ENCODE results near the gene CLHC1. TPM values are rescaled to one million over a fixed set of nuclear protein-coding genes. Genes with fewer than 3 reads are reported as not detected.

CLHC1 gene
- total RNA-seq, 1 experiment from 2014 or later = 3.9 TPM

DNA sequence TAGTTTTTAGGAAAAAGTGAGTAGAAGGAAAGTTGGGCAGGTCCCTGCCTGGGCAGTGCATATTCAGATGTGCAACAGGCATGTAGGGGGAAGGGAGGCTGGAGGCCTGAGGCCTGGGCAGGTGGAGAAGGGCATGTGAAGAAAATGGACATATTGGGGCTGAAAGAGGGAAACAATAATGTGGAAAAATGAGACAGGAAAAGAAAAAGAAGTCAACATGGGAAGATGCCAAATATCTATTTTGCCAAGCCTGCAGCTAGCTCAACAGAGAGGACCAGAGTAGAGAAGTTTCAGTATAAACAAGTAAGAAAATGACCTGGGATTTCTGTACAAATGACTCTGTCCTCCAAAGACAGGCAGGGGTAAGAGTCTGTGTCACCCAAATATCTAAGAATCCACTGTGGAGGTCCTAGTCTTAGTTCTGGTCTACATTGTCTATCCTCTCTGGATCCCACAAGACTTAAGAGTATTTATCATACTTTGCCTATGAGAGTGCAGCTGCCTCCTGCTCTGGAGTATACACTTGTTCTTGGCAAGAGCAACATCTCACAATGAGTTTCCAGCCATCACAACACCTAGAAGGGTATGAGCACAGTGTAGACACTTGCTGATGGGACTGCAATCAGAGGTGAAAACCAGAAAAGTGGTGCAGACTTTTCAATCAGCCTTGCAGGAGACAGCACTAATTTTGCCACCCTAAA lies 80.2 kb downstream of the CLHC1 start:
- no peak for ATAC-seq
- H3K27ac ChIP-seq (ENCODE audit: low read length) = no peak overlapping the region

DNA sequence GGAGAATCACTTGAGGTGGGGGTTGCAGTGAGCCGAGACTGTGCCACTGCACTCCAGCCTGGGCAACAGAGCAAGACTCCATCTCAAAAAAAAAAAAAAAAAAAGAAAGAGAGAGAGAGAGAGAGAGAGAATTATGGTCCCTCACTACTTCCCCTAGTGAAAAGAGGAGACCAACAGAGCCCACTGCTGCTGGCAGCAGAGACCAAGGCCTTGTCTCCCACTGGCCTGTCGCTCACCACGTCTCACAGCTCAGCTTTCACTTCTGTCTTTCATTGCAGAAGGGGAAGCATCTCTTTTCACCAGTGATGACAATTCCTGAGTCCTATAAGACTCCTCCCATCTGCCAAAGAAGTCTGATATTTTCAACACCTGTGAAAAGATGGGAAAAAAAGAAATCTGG lies 81.3 kb downstream of the CLHC1 start:
- Histone ChIP-seq H3K9me2 (replicated peaks; ENCODE audit: low read length) (no peaks in the 10 kb centered on the region), H3K4me1 (ENCODE audit: insufficient read depth, low read length) (peaks cover 42% of the 10 kb centered on the region), H3F3A (ENCODE audit: low read length, unreplicated experiment) (no peaks in the 10 kb centered on the region), H4K20me1 (ENCODE audit: low read length) (no peaks in the 10 kb centered on the region), H3K4me3 (ENCODE audit: low read length) (no peak overlapping the region), H3K9ac (ENCODE audit: low read length) (no peak overlapping the region), H2AFZ (ENCODE audit: low read length) (no peak overlapping the region), H3K27me3 (ENCODE audit: low read length) (no peaks in the 10 kb centered on the region), H3K27ac (ENCODE audit: low read length) (no peak overlapping the region), H3K9me3 (ENCODE audit: low read length) (no peaks in the 10 kb centered on the region), H3K36me3 (ENCODE audit: low read depth, low read length) (no peaks in the 10 kb centered on the region), H3K4me2 (ENCODE audit: low read length) (no peak overlapping the region), H3K79me2 (ENCODE audit: low read length) (no peaks in the 10 kb centered on the region)
- TF ChIP-seq, protein P1, sequence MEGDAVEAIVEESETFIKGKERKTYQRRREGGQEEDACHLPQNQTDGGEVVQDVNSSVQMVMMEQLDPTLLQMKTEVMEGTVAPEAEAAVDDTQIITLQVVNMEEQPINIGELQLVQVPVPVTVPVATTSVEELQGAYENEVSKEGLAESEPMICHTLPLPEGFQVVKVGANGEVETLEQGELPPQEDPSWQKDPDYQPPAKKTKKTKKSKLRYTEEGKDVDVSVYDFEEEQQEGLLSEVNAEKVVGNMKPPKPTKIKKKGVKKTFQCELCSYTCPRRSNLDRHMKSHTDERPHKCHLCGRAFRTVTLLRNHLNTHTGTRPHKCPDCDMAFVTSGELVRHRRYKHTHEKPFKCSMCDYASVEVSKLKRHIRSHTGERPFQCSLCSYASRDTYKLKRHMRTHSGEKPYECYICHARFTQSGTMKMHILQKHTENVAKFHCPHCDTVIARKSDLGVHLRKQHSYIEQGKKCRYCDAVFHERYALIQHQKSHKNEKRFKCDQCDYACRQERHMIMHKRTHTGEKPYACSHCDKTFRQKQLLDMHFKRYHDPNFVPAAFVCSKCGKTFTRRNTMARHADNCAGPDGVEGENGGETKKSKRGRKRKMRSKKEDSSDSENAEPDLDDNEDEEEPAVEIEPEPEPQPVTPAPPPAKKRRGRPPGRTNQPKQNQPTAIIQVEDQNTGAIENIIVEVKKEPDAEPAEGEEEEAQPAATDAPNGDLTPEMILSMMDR (conservative IDR thresholded peaks at IDR 0.05; ENCODE audit: low read depth, low read length) = no peak
- TF ChIP-seq EZH2phosphoT487 (IDR thresholded peaks at IDR 0.05; ENCODE audit: borderline replicate concordance, low read length) (no peak), EZH2 (IDR thresholded peaks at IDR 0.05; ENCODE audit: low read length, unreplicated experiment) (no peak)
- DNase-seq = no peak
- BruUV-seq (replicated peaks) = no TSS peak
- ATAC-seq = no peak
- CTCF ChIA-PET = no interaction called here
- POLR2A ChIA-PET (ENCODE audit: unreplicated experiment) = no interaction called here
- intact Hi-C loops (cut with micrococcal nuclease) = no loop called here

More for the DNA sequence above, 80.2 kb downstream of the CLHC1 start:
- H3K4me3 ChIP-seq (ENCODE audit: low read length) = no peak overlapping the region
- CTCF ChIA-PET = no interaction called here
- no peak overlapping the region for H3K4me2 ChIP-seq (ENCODE audit: low read length)
- TF ChIP-seq EZH2 (IDR thresholded peaks at IDR 0.05; ENCODE audit: low read length, unreplicated experiment) = no peak
- TF ChIP-seq, protein P1 (conservative IDR thresholded peaks at IDR 0.05; ENCODE audit: low read depth, low read length) = no peak
- no peak for TF ChIP-seq EZH2phosphoT487 (IDR thresholded peaks at IDR 0.05; ENCODE audit: borderline replicate concordance, low read length)
- H3K9me2 ChIP-seq (replicated peaks; ENCODE audit: low read length) = no peaks in the 10 kb centered on the region
- H3F3A ChIP-seq (ENCODE audit: low read length, unreplicated experiment) = no peaks in the 10 kb centered on the region
- H3K27me3 ChIP-seq (ENCODE audit: low read length) = no peaks in the 10 kb centered on the region
- BruUV-seq (replicated peaks) = no TSS peak
- no peaks in the 10 kb centered on the region for H3K79me2 ChIP-seq (ENCODE audit: low read length)
- no peak for DNase-seq
- intact Hi-C loops (cut with micrococcal nuclease) = no loop called here
- H4K20me1 ChIP-seq (ENCODE audit: low read length) = no peaks in the 10 kb centered on the region
- no peak overlapping the region for H3K9ac ChIP-seq (ENCODE audit: low read length)
- H3K4me1 ChIP-seq (ENCODE audit: insufficient read depth, low read length) = peaks cover 53% of the 10 kb centered on the region
- POLR2A ChIA-PET (ENCODE audit: unreplicated experiment) = no interaction called here
- no peaks in the 10 kb centered on the region for H3K9me3 ChIP-seq (ENCODE audit: low read length)
- no peak overlapping the region for H2AFZ ChIP-seq (ENCODE audit: low read length)
- H3K36me3 ChIP-seq (ENCODE audit: low read depth, low read length) = no peaks in the 10 kb centered on the region

DNA sequence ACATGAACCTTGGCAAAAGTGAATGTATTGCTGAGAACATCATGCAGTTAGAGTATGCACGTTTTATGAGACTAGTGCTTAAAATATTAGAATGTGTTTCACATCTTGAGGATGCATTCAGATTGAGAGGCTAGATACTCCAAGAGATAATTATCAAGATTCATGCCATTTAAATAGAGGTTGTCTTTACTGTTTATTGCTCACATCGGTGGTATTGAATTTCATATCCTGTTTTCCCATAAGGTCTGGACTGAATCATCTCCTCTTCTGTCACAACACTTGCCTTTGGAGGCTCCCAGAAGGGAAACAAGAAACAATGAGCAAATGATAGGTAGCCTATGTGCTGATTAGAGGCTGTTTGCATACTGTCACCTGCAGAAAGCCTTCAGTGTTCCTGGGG lies 83.8 kb downstream of the CLHC1 start:
- Histone ChIP-seq H3K36me3 (ENCODE audit: low read depth, low read length) (no peaks in the 10 kb centered on the region), H3K9ac (ENCODE audit: low read length) (no peak overlapping the region; the same call in 1 of the 2 replicates), H3K27ac (ENCODE audit: low read length) (peak overlapping the region; percentile 59), H4K20me1 (ENCODE audit: low read length) (no peaks in the 10 kb centered on the region), H2AFZ (ENCODE audit: low read length) (no peak overlapping the region), H3K9me3 (ENCODE audit: low read length) (no peaks in the 10 kb centered on the region), H3K4me2 (ENCODE audit: low read length) (peak overlapping the region; percentile 21), H3K9me2 (replicated peaks; ENCODE audit: low read length) (no peaks in the 10 kb centered on the region), H3K79me2 (ENCODE audit: low read length) (no peaks in the 10 kb centered on the region), H3K4me1 (ENCODE audit: insufficient read depth, low read length) (peaks cover 18% of the 10 kb centered on the region), H3K27me3 (ENCODE audit: low read length) (no peaks in the 10 kb centered on the region), H3F3A (ENCODE audit: low read length, unreplicated experiment) (no peaks in the 10 kb centered on the region), H3K4me3 (ENCODE audit: low read length) (no peak overlapping the region)
- ATAC-seq (peak; percentile 96), DNase-seq (peak; percentile 81)
- POLR2A ChIA-PET (ENCODE audit: unreplicated experiment) = no interaction called here
- TF ChIP-seq EZH2 (IDR thresholded peaks at IDR 0.05; ENCODE audit: low read length, unreplicated experiment) (no peak), EZH2phosphoT487 (IDR thresholded peaks at IDR 0.05; ENCODE audit: borderline replicate concordance, low read length) (no peak)
- TF ChIP-seq, protein P1 (conservative IDR thresholded peaks at IDR 0.05; ENCODE audit: low read depth, low read length) = no peak
- CTCF ChIA-PET = no interaction called here
- no TSS peak for BruUV-seq (replicated peaks)
- intact Hi-C loops (cut with micrococcal nuclease) = no loop called here

Measured in PC-3 (cell line).